Fibroblast of lung (primary cell): Measurements from ENCODE around the gene TLCD4. TPM values are rescaled to one million over a fixed set of nuclear protein-coding genes. Genes with fewer than 3 reads are reported as not detected.

ENCODE experiments used
- DNase-seq, 2 donors: peaks; one replicate each; pipeline versions ENCODE4 v3.0.0 to v3.0.0-alpha.2; 2010; ENCODE audit warnings: low read depth in 2 of 2
- H2AFZ ChIP-seq: 2 replicates; pipeline ENCODE4 v1.5.1; 2012; ENCODE audit warnings: low read length, control low read depth, inconsistent platforms
- H3K27ac ChIP-seq: 2 replicates; pipeline ENCODE4 v1.5.1; 2011; ENCODE audit warnings: low read length, control low read depth; ENCODE audit not compliant: insufficient read depth
- H3K27me3 ChIP-seq: 2 replicates; pipeline ENCODE4 v1.5.1; 2011; ENCODE audit warnings: mild to moderate bottlenecking, low read length; ENCODE audit not compliant: control insufficient read depth, insufficient read depth
- H3K36me3 ChIP-seq: 2 replicates; pipeline ENCODE4 v1.5.1; 2011; ENCODE audit warnings: low read length; ENCODE audit not compliant: control insufficient read depth, insufficient read depth
- H3K4me1 ChIP-seq: 2 replicates; pipeline ENCODE4 v1.5.1; 2011; ENCODE audit warnings: low read length; ENCODE audit not compliant: control insufficient read depth, insufficient read depth; ENCODE audit errors: extremely low read depth
- H3K4me2 ChIP-seq: 2 replicates; pipeline ENCODE4 v1.5.1; 2011; ENCODE audit warnings: low read length, control low read depth; ENCODE audit not compliant: insufficient read depth; ENCODE audit errors: extremely low read depth
- H3K4me3 ChIP-seq, 4 experiments: fragments of 200-600 bp in 1 of 4; sonication (generic) in 1 of 4; replicated peaks in 1 of 4; 2 replicates each; pipeline ENCODE4 v1.5.1; 2011 to 2016; ENCODE audit warnings: low read length in 4 of 4, low read depth in 3 of 4, mild to moderate bottlenecking in 3 of 4, control low read depth in 2 of 4, inconsistent platforms in 1 of 4, mixed read lengths in 1 of 4; ENCODE audit not compliant: insufficient read depth in 1 of 4; ENCODE audit errors: control extremely low read depth in 1 of 4
- H3K79me2 ChIP-seq: 2 replicates; pipeline ENCODE4 v1.5.1; 2012; ENCODE audit warnings: mild to moderate bottlenecking, low read length, inconsistent platforms; ENCODE audit not compliant: control insufficient read depth, insufficient read depth
- H3K9ac ChIP-seq: 2 replicates; pipeline ENCODE4 v1.5.1; 2011; ENCODE audit warnings: mild to moderate bottlenecking, low read length, control low read depth; ENCODE audit not compliant: insufficient read depth
- H3K9me3 ChIP-seq: 2 replicates; pipeline ENCODE4 v1.5.1; 2012; ENCODE audit warnings: low read depth, low read length; ENCODE audit not compliant: control insufficient read depth, insufficient read depth
- H4K20me1 ChIP-seq: 2 replicates; pipeline ENCODE4 v1.5.1; 2011; ENCODE audit warnings: low read length; ENCODE audit not compliant: control insufficient read depth, insufficient read depth; ENCODE audit errors: extremely low read depth
- EZH2 ChIP-seq: IDR thresholded peaks from 2 replicates; pipeline ENCODE4 v1.5.1; 2012; ENCODE audit warnings: low read length, control low read depth, mild to moderate bottlenecking; ENCODE audit errors: missing control alignments
- polyA plus RNA-seq, 2 donors: library from polyadenylated mRNA; depleted of rRNA in 1 of 2; stranded (reverse) in 1 of 2; unstranded in 1 of 2; fragments of >200 nt; gene quantifications; 2 replicates each; pipeline ENCODE4 v1.2.1, GENCODE V29; 2011 to 2012; ENCODE audit warnings: missing spikeins in 1 of 2
- total RNA-seq: library from RNA; depleted of rRNA; stranded (reverse); fragments of >200 nt; gene quantifications from 2 replicates; pipeline ENCODE4 v1.2.1, GENCODE V29; 2014
- TF ChIP-seq, protein P1 (sequence below), 2 donors: IDR thresholded peaks in 1 of 2; conservative IDR thresholded peaks in 1 of 2; 1 replicate in 1 of 2; 2 replicates in 1 of 2; pipeline ENCODE4 v1.5.1; 2011 to 2012; ENCODE audit warnings: low read length in 2 of 2, control low read depth in 1 of 2, inconsistent platforms in 1 of 2, low read depth in 1 of 2, mild to moderate bottlenecking in 1 of 2

TLCD4 gene
- total and polyA plus RNA-seq, 2 donors (not counting 1 experiment from before 2014, with no cell fraction given): 1.5 to 2.1 TPM

DNA sequence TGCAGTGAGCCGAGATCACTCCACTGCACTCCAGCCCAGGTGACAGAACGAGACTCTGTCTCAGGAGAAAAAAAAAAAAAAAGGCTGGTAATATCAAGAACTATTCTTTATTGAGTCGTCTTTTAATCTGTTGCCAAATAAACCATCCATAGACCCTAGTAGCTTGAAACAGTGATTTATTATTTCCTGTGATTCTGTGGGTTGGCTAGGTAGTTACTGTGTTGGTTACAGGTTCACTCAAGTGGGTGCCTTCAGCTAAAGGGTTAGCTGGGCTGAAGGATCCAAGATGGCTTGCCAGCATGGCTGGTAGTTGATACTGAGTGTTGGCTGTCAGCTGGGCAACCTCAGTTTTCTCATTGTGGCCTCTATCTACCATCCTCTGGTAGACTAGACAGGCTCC, 9.2 kb downstream of the TLCD4 start:
- no peak overlapping the region for H3K9ac ChIP-seq
- H3K4me3 ChIP-seq: no peak overlapping the region
- H3K36me3 ChIP-seq: no peaks in the 10 kb centered on the region
- H2AFZ ChIP-seq: no peak overlapping the region
- no peak for DNase-seq
- H3K9me3 ChIP-seq: no peaks in the 10 kb centered on the region
- H3K27ac ChIP-seq: no peak overlapping the region
- TF ChIP-seq, protein P1, sequence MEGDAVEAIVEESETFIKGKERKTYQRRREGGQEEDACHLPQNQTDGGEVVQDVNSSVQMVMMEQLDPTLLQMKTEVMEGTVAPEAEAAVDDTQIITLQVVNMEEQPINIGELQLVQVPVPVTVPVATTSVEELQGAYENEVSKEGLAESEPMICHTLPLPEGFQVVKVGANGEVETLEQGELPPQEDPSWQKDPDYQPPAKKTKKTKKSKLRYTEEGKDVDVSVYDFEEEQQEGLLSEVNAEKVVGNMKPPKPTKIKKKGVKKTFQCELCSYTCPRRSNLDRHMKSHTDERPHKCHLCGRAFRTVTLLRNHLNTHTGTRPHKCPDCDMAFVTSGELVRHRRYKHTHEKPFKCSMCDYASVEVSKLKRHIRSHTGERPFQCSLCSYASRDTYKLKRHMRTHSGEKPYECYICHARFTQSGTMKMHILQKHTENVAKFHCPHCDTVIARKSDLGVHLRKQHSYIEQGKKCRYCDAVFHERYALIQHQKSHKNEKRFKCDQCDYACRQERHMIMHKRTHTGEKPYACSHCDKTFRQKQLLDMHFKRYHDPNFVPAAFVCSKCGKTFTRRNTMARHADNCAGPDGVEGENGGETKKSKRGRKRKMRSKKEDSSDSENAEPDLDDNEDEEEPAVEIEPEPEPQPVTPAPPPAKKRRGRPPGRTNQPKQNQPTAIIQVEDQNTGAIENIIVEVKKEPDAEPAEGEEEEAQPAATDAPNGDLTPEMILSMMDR (conservative IDR thresholded peaks at IDR 0.05 in 1 of 2, IDR thresholded peaks at IDR 0.05 in 1 of 2; ENCODE audit: low read depth in 1 of 2, low read length in 2 of 2): no peak
- TF ChIP-seq EZH2: no peak
- no peaks in the 10 kb centered on the region for H3K79me2 ChIP-seq
- H3K4me1 ChIP-seq: no peaks in the 10 kb centered on the region
- no peaks in the 10 kb centered on the region for H4K20me1 ChIP-seq
- H3K4me2 ChIP-seq: no peak overlapping the region
- H3K27me3 ChIP-seq: no peaks in the 10 kb centered on the region

DNA sequence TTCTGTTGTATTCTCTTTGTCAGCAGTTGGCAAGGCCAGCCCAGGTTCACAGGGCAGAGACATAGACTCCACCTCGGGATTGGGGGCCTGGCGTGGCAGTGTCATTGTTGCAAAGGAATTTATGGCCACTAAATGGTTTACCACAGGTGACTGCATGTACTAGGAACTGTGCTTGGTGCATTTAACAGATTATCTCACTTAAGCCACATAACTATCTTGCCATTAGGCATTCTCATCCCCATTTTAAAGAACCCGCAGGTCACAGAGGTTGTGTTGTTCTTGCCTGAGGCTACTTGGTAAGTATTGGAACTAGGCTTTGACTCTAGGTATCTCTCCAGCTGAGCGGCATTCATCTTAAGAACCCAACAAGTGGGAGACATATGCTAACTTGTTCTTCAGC, 9.7 kb downstream of the TLCD4 start:
- Histone ChIP-seq H3K79me2 (no peaks in the 10 kb centered on the region), H3K9ac (no peak overlapping the region)

DNA sequence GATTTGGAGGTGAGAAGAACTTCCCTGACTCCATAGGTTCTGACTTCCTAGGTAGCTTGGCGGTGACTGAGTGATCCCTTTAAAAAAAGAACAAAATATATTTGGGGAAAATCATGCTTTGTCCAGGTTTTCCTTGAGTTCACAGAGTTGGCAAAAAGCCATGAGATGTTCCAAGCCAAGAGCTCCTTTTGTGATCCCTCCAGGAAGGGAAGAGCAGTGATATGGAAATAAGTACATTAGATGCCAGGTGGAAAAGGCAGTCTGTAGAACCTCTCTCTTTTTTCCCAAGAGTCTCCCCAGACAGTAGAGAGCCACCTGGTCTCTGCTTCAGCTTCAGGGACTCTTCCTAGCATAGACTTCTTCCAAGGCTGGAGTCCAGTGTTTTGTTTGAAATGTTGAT, 10.2 kb downstream of the TLCD4 start:
- H3K27ac ChIP-seq: no peak overlapping the region
- no peaks in the 10 kb centered on the region for H3K79me2 ChIP-seq
- TF ChIP-seq EZH2: no peak
- TF ChIP-seq, protein P1 (conservative IDR thresholded peaks at IDR 0.05 in 1 of 2, IDR thresholded peaks at IDR 0.05 in 1 of 2; ENCODE audit: low read depth in 1 of 2, low read length in 2 of 2): no peak
- no peaks in the 10 kb centered on the region for H3K27me3 ChIP-seq
- H2AFZ ChIP-seq: no peak overlapping the region
- H3K9me3 ChIP-seq: no peaks in the 10 kb centered on the region
- H3K4me1 ChIP-seq: no peaks in the 10 kb centered on the region
- no peak overlapping the region for H3K9ac ChIP-seq
- DNase-seq: no peak
- no peak overlapping the region for H3K4me2 ChIP-seq
- no peaks in the 10 kb centered on the region for H3K36me3 ChIP-seq
- H4K20me1 ChIP-seq: no peaks in the 10 kb centered on the region
- no peak overlapping the region for H3K4me3 ChIP-seq

More for the DNA sequence above, 9.7 kb downstream of the TLCD4 start:
- Histone ChIP-seq H3K4me2 (no peak overlapping the region), H2AFZ (no peak overlapping the region), H3K27me3 (no peaks in the 10 kb centered on the region), H4K20me1 (no peaks in the 10 kb centered on the region), H3K9me3 (no peaks in the 10 kb centered on the region), H3K27ac (no peak overlapping the region), H3K4me3 (no peak overlapping the region), H3K36me3 (no peaks in the 10 kb centered on the region), H3K4me1 (no peaks in the 10 kb centered on the region)
- no peak for TF ChIP-seq EZH2
- TF ChIP-seq, protein P1 (conservative IDR thresholded peaks at IDR 0.05 in 1 of 2, IDR thresholded peaks at IDR 0.05 in 1 of 2; ENCODE audit: low read depth in 1 of 2, low read length in 2 of 2): no peak
- DNase-seq: no peak
